Measurements from ENCODE around the gene UBXN4. TPM values are rescaled to one million over a fixed set of nuclear protein-coding genes. Genes with fewer than 3 reads are reported as not detected.

UBXN4 gene
- total RNA-seq, 2 experiments from 2014 or later, result 90.5 to 105 TPM

DNA sequence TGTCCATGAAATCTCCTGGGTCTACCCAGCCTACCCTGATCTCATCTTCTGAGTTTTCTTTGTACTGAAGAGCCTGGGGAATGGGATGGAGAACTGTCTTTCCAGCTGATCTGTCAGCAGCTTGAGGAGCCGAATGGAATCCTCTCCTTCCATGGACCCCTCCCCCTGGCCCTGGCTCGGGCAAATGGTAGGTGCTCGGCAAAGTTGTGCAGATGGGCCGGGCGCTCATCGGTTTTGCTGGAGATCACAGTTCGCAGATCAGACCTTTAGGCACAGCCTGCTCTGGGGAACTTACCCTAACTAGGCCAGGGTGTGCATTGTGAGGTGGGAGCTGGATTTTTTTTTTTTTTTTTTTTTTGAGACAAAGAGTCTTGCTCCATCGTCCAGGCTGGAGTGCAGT, 55.0 kb downstream of the UBXN4 start:
- Mint-ChIP-seq H3K9me3 (peaks cover 16% of the 10 kb centered on the region), H3K27ac (no peak overlapping the region), H3K4me1 (ENCODE audit: low read depth) (peaks cover 34% of the 10 kb centered on the region), H3K36me3 (ENCODE audit: low read depth) (peaks cover 15% of the 10 kb centered on the region), H3K27me3 (no peaks in the 10 kb centered on the region), H3K4me3 (no peak overlapping the region)
- CTCF ChIA-PET, result interaction anchor here (1.0 to 6.3 kb wide), 23 partner anchors 12 to 808 kb away, joined by 3 to 145 read pairs (median 8); no protein-coding TSS in a partner anchor
- POLR2A ChIA-PET, result interaction anchor here (0.9 kb wide), 1 partner anchor 79 kb away, joined by 4 read pairs; no protein-coding TSS in a partner anchor
- no peak for ATAC-seq
- TF ChIP-seq, protein P1, sequence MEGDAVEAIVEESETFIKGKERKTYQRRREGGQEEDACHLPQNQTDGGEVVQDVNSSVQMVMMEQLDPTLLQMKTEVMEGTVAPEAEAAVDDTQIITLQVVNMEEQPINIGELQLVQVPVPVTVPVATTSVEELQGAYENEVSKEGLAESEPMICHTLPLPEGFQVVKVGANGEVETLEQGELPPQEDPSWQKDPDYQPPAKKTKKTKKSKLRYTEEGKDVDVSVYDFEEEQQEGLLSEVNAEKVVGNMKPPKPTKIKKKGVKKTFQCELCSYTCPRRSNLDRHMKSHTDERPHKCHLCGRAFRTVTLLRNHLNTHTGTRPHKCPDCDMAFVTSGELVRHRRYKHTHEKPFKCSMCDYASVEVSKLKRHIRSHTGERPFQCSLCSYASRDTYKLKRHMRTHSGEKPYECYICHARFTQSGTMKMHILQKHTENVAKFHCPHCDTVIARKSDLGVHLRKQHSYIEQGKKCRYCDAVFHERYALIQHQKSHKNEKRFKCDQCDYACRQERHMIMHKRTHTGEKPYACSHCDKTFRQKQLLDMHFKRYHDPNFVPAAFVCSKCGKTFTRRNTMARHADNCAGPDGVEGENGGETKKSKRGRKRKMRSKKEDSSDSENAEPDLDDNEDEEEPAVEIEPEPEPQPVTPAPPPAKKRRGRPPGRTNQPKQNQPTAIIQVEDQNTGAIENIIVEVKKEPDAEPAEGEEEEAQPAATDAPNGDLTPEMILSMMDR (IDR thresholded peaks at IDR 0.05), result no peak
- DNase-seq, result no peak
- intact Hi-C loops (cut with micrococcal nuclease), result no loop called here

DNA sequence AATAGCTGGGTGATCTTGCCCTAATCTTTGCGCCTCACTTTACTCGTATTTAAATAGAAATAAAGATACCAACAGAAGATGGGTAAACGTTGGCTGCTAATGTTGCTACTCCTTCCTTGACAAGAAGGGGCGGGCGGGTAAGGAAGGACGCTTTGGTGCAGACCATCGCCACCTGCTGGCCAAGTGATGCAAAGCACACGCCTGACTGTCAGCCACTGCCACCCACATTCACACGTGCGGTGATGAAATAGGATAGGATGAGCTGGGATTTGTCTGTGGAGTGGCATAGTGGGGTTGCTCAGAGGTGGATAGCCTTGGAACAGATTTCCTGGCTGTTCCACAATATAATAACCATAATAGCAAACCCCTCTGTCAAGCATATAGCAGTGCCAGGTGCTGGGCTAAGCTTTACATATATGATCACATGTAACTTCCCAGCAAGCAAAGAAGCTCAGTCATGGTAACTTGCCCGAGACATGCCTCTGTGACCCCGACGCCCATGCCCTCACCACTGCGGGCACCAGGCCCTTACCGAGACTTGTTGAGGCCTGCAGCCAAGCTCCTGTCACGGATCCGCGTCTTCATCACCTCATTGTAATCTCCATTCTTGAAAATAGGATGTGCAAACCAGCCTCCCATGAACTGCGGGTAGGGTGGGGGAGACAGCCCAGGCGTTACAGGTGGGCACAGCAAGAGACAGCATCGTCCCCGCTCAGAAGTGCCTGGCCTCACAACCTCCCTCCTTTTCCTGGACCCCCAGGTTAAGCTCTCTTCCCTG, 56.0 kb downstream of the UBXN4 start:
- Mint-ChIP-seq H3K4me1 (ENCODE audit: low read depth) (peaks cover 24% of the 10 kb centered on the region), H3K36me3 (ENCODE audit: low read depth) (peaks cover 15% of the 10 kb centered on the region), H3K27me3 (no peaks in the 10 kb centered on the region), H3K27ac (peak overlapping the region; percentile 9), H3K9me3 (peaks cover 20% of the 10 kb centered on the region), H3K4me3 (no peak overlapping the region)
- peak; percentile 90 for DNase-seq
- ATAC-seq, result peak; percentile 80
- intact Hi-C loops (cut with micrococcal nuclease), result no loop called here
- ChIA-PET POLR2A (interaction anchor here (0.8 to 1.5 kb wide), 5 partner anchors 15 to 78 kb away, joined by 3 to 6 read pairs (median 3); no protein-coding TSS in a partner anchor), CTCF (interaction anchor here (0.7 to 6.3 kb wide), 36 partner anchors 13 to 809 kb away, joined by 3 to 145 read pairs (median 6); partner anchors contain the start of genes MCM6 and UBXN4)
- TF ChIP-seq, protein P1 (IDR thresholded peaks at IDR 0.05), result peak; percentile 92

DNA sequence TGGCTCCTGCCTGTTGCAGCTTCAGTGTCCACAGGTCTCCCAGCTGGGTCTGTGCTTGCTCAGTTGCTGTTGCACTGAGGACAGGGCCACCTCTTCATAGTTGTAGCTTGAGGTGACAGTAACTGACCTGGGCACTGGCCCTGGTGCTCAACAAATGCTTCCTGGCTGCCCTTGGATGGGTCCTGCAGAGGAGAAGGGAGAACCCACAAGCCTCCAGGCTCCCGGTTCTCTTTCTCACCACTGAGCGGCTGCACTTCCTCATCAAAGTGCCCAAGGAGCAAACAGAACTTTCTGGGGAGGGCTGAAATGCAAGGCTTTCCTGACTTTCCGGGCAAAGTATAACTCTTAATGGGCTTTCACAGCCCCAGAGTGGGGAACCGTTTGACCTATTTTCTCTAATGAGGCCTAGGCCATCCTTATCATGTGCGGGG, 56.6 kb downstream of the UBXN4 start:
- peaks cover 18% of the 10 kb centered on the region for H3K4me1 Mint-ChIP-seq (ENCODE audit: low read depth)
- peaks cover 20% of the 10 kb centered on the region for H3K9me3 Mint-ChIP-seq
- no peak overlapping the region for H3K4me3 Mint-ChIP-seq
- no peak for ATAC-seq
- DNase-seq, result no peak
- no peaks in the 10 kb centered on the region for H3K27me3 Mint-ChIP-seq
- intact Hi-C loops (cut with micrococcal nuclease), result no loop called here
- TF ChIP-seq, protein P1 (IDR thresholded peaks at IDR 0.05), result no peak
- H3K27ac Mint-ChIP-seq, result peak overlapping the region; percentile 9
- ChIA-PET CTCF (interaction anchor here (0.7 to 6.3 kb wide), 26 partner anchors 13 to 794 kb away, joined by 3 to 145 read pairs (median 10); partner anchors contain the start of genes MCM6 and UBXN4), POLR2A (interaction anchor here (0.9 to 1.5 kb wide), 3 partner anchors 14 to 72 kb away, joined by 3 to 6 read pairs (median 3); no protein-coding TSS in a partner anchor)
- H3K36me3 Mint-ChIP-seq (ENCODE audit: low read depth), result peaks cover 15% of the 10 kb centered on the region

DNA sequence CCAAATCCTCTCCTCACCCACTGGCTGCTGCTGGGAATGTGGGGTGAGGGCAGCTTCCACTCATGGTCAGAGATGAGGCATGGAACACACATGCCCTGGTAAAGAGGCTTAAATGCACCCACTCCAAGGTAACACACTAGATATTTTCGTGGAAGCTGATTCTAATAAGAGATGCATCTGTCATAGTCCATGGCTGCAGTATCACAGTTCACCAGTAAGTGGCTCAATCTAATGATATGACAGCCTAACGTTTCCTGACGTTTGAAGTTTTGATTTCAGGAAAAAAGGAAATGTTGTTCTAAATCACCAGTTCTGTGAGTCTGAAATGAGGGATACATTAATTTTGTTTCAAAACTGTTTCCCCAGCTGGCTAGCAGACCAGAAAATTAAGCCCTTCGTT, 57.1 kb downstream of the UBXN4 start:
- intact Hi-C loops (cut with micrococcal nuclease), result no loop called here
- no peak overlapping the region for H3K4me3 Mint-ChIP-seq
- H3K27ac Mint-ChIP-seq, result no peak overlapping the region
- no peak for ATAC-seq
- no peak for DNase-seq
- peaks cover 16% of the 10 kb centered on the region for H3K4me1 Mint-ChIP-seq (ENCODE audit: low read depth)
- H3K36me3 Mint-ChIP-seq (ENCODE audit: low read depth), result peaks cover 15% of the 10 kb centered on the region
- ChIA-PET POLR2A (interaction anchor here (0.6 to 1.5 kb wide), 2 partner anchors 16 to 78 kb away, joined by 3 to 6 read pairs; partner anchors contain the start of gene MCM6), CTCF (interaction anchor here (0.7 to 6.3 kb wide), 23 partner anchors 9 to 794 kb away, joined by 3 to 145 read pairs (median 10); partner anchors contain the start of gene UBXN4)
- H3K9me3 Mint-ChIP-seq, result peaks cover 20% of the 10 kb centered on the region
- TF ChIP-seq, protein P1 (IDR thresholded peaks at IDR 0.05), result peak; percentile 60
- H3K27me3 Mint-ChIP-seq, result no peaks in the 10 kb centered on the region
